Measurements from ENCODE around the gene IL34.

Gene IL34

GRCh38 chr16:70688246-70688742, 41.9 kb downstream of the IL34 start:
- no peak overlapping the region for H3K4me3 ChIP-seq
- TF ChIP-seq CTCF (IDR thresholded peaks at IDR 0.05) = no peak
- H3K27ac ChIP-seq = peak overlapping the region; percentile 95 to 100
- DNase-seq (ENCODE audit: low spot score) = no peak

GRCh38 chr16:70689035-70689969, 42.9 kb downstream of the IL34 start:
- no peak overlapping the region for H3K4me3 ChIP-seq
- no peak for TF ChIP-seq CTCF (IDR thresholded peaks at IDR 0.05)
- peak overlapping the region; percentile 95 to 100 for H3K27ac ChIP-seq
- no peak for DNase-seq (ENCODE audit: low spot score)

- peak overlapping the region; percentile 95 to 100 for H3K27ac ChIP-seq
- no peak for DNase-seq (ENCODE audit: low spot score)
- H3K4me3 ChIP-seq = no peak overlapping the region
- no peak for TF ChIP-seq CTCF (IDR thresholded peaks at IDR 0.05)
Measured at GRCh38 chr16:70689970-70690891, 43.9 kb downstream of the IL34 start.

GRCh38 chr16:70691223-70692129, 45.1 kb downstream of the IL34 start:
- peak; percentile 95 for DNase-seq (ENCODE audit: low spot score)
- H3K4me3 ChIP-seq = peak overlapping the region; percentile 24
- peak overlapping the region; percentile 95 to 100 for H3K27ac ChIP-seq
- no peak for TF ChIP-seq CTCF (IDR thresholded peaks at IDR 0.05)

GRCh38 chr16:70692130-70692872, 45.9 kb downstream of the IL34 start:
- H3K4me3 ChIP-seq = peak overlapping the region; percentile 24
- H3K27ac ChIP-seq = peak overlapping the region; percentile 95 to 100
- no peak for DNase-seq (ENCODE audit: low spot score)
- TF ChIP-seq CTCF (IDR thresholded peaks at IDR 0.05) = no peak
